Measurements from ENCODE around the gene NCAN. TPM values are rescaled to one million over a fixed set of nuclear protein-coding genes. Genes with fewer than 3 reads are reported as not detected.

Gene NCAN
- total and polyA plus RNA-seq, 2 of the 4 experiments (the other 2 are of a cell fraction) = not detected

- WGBS, 2 experiments (ENCODE audit: extremely low coverage in 2 of 2, insufficient read length in 1 of 2) = 96% methylated on average over 5 of the region's 9 CpGs; no CpG with 5 or more reads in 1 of the 2 experiments
- H2BK20ac ChIP-seq (ENCODE audit: low read depth, low read length) = no peak overlapping the region
- TF ChIP-seq BHLHE40 (IDR thresholded peaks at IDR 0.05; ENCODE audit: low read depth, low read length) = no peak
- TF ChIP-seq CHD1 (IDR thresholded peaks at IDR 0.05; ENCODE audit: low read depth, low read length) = no peak
- TF ChIP-seq NFE2L2 (IDR thresholded peaks at IDR 0.05; ENCODE audit: low read depth, low read length) = no peak
- TF ChIP-seq POLR2A (IDR thresholded peaks at IDR 0.05; ENCODE audit: low read depth, low read length) = no peak
- TF ChIP-seq SMC3 (IDR thresholded peaks at IDR 0.05; ENCODE audit: low read depth, low read length) = no peak
- TF ChIP-seq MAFK (IDR thresholded peaks at IDR 0.05; ENCODE audit: low read depth, low read length) = no peak
- TF ChIP-seq FOS (IDR thresholded peaks at IDR 0.05; ENCODE audit: low read depth, low read length) = no peak
- no peak for TF ChIP-seq RAD21 (IDR thresholded peaks at IDR 0.05; ENCODE audit: low read length)
- TF ChIP-seq ELK1 (IDR thresholded peaks at IDR 0.05; ENCODE audit: borderline replicate concordance, low read depth, low read length) = no peak
- TF ChIP-seq CEBPB (IDR thresholded peaks at IDR 0.05; ENCODE audit: low read depth, low read length) = no peak
- TF ChIP-seq MAZ (IDR thresholded peaks at IDR 0.05; ENCODE audit: borderline replicate concordance, low read depth, low read length) = no peak
- TF ChIP-seq, protein P1, sequence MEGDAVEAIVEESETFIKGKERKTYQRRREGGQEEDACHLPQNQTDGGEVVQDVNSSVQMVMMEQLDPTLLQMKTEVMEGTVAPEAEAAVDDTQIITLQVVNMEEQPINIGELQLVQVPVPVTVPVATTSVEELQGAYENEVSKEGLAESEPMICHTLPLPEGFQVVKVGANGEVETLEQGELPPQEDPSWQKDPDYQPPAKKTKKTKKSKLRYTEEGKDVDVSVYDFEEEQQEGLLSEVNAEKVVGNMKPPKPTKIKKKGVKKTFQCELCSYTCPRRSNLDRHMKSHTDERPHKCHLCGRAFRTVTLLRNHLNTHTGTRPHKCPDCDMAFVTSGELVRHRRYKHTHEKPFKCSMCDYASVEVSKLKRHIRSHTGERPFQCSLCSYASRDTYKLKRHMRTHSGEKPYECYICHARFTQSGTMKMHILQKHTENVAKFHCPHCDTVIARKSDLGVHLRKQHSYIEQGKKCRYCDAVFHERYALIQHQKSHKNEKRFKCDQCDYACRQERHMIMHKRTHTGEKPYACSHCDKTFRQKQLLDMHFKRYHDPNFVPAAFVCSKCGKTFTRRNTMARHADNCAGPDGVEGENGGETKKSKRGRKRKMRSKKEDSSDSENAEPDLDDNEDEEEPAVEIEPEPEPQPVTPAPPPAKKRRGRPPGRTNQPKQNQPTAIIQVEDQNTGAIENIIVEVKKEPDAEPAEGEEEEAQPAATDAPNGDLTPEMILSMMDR (conservative IDR thresholded peaks at IDR 0.05; ENCODE audit: low read depth, low read length) = no peak
- no peaks in the 10 kb centered on the region for H3K4me1 ChIP-seq (ENCODE audit: control insufficient read depth, insufficient read depth, low read length)
- no peak overlapping the region for H3K27ac ChIP-seq (ENCODE audit: insufficient read depth, low read length)
- no peak overlapping the region for H2AK5ac ChIP-seq (ENCODE audit: low read depth, low read length)
- no peak overlapping the region for H3K4me2 ChIP-seq (ENCODE audit: low read depth, low read length)
- CTCF ChIA-PET = no interaction called here
- no peak overlapping the region for H2AK9ac ChIP-seq (replicated peaks; ENCODE audit: low read depth, low read length, poor library complexity)
- H3K23ac ChIP-seq (ENCODE audit: low read depth, low read length) = no peak overlapping the region
- no peak overlapping the region for H4K8ac ChIP-seq (ENCODE audit: low read depth in 2 of 2, low read length in 2 of 2)
- in situ Hi-C loops (cut with MboI; ENCODE audit: low sequenced_read_pairs) (no loop called here), dilution Hi-C loops (cut with HindIII; ENCODE audit: low sequenced_read_pairs, unreplicated experiment) (no loop called here), intact Hi-C loops (cut with micrococcal nuclease) (no loop called here)
- H3K18ac ChIP-seq (ENCODE audit: low read depth, low read length) = no peak overlapping the region
- H3K9me1 ChIP-seq (ENCODE audit: insufficient read depth, low read length) = no peaks in the 10 kb centered on the region
- no peak overlapping the region for H3K14ac ChIP-seq (replicated peaks; ENCODE audit: low read depth, low read length)
- H3K56ac ChIP-seq (ENCODE audit: extremely low read depth, insufficient read depth, low read length) = no peak overlapping the region
- H3K4me3 ChIP-seq (ENCODE audit: insufficient read depth, low read depth, low read length) = no peak overlapping the region
- H2BK5ac ChIP-seq (ENCODE audit: low read depth, low read length, poor library complexity, severe bottlenecking) = no peak overlapping the region
- H2BK15ac ChIP-seq (ENCODE audit: low read depth, low read length) = no peak overlapping the region
- BruUV-seq (replicated peaks) = no TSS peak
- H4K5ac ChIP-seq (ENCODE audit: low read depth, low read length) = no peak overlapping the region
- H2AFZ ChIP-seq (replicated peaks; ENCODE audit: low read length, poor library complexity) = no peak overlapping the region
- no peak for ATAC-seq (ENCODE audit: low read depth)
- peaks cover 18% of the 10 kb centered on the region for H3K9me3 ChIP-seq (ENCODE audit: control insufficient read depth, insufficient read depth, low read length)
- H4K20me1 ChIP-seq (ENCODE audit: insufficient read depth, low read length) = no peaks in the 10 kb centered on the region
- POLR2A ChIA-PET (ENCODE audit: unreplicated experiment) = no interaction called here
- H3K27me3 ChIP-seq (ENCODE audit: control insufficient read depth, insufficient read depth, low read length) = peaks cover 7% of the 10 kb centered on the region; the same call in 1 of the 2 replicates
- no peaks in the 10 kb centered on the region for H3K36me3 ChIP-seq (ENCODE audit: control insufficient read depth, insufficient read depth, low read length)
- H3K79me1 ChIP-seq (ENCODE audit: low read depth in 1 of 2, low read length in 2 of 2) = no peaks in the 10 kb centered on the region
- H2BK120ac ChIP-seq (ENCODE audit: low read depth, low read length) = no peak overlapping the region
- H4K91ac ChIP-seq (ENCODE audit: insufficient read depth, low read depth, low read length) = no peak overlapping the region
- no peak for DNase-seq
- no peak overlapping the region for H3K4ac ChIP-seq (ENCODE audit: low read depth, low read length)
- H3K9ac ChIP-seq (ENCODE audit: low read depth, low read length) = no peak overlapping the region
Observed at GRCh38 chr19:19230999-19231398, 19.2 kb downstream of the NCAN start.
